IPS DF 19.7 (cell line): ENCODE data around the gene KRT3.
"Not testable (repeated sequence)": the region's sequence is repeated elsewhere in the genome, so short reads cannot be mapped to it uniquely, and the experiment has no call there.

Experiments
- DNase-seq: peaks from one replicate; pipeline ENCODE4 v3.0.0-alpha.2; 2013; ENCODE audit warnings: low read depth, low spot score

KRT3 gene

DNA sequence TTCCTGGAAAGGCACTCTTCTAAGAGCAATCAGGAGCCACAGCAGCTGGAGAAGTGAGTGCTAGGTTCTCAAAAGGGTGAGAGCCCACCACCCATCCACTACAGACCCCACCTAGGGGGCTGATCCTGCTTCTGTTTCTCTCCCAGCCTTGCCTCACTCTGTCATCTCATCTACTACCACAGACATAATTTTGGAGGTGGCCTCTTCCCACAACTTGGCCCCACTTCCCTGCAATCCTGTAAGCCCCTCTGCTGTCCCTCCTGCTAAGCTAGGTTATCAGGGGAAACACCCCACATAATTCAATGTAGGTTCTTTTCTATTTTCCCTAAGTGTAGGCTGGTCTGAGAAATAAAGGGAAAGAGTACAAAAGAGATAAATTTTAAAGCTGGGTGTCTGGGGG is 35.3 kb downstream of the KRT3 start:
- DNase-seq: no peak

DNA sequence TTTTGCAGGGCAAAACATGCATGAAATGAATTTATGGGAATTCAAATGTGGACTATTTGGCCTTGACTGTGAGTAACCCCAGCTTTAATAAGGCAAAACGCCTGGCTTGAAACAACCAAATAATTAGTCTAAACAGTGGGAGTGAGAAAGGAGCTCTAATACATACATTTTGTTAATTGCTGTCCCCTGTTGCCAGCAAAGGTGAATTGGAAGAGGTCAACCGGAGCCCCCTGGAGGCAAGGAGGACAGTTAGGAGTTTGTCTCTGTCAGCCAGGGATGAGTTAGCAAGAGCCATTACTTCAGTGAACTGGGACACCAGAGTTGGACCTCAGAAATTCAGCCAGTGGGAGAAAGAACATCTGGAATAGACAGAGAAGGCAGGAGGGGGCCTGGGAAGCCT is 36.2 kb downstream of the KRT3 start:
- DNase-seq: no peak

DNA sequence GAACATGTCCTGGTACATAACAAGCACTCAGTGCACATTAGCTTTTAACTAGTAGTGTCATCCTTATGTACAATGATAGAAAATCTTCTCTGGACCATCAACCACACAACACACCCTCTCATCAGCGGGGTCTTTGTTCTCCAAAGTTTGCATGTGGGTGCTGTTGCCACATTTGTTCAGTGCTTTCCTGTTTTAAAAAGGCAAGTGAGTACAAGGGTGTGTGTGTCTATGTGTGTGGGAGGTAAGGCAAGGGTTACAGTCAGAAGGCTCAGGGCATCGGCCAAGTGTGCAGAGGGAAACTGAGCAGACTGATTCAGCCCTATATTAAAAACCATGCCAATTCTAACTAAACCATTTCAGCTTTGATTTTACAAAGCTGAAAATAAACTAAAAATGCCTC is 36.7 kb downstream of the KRT3 start:
- DNase-seq: no peak

DNA sequence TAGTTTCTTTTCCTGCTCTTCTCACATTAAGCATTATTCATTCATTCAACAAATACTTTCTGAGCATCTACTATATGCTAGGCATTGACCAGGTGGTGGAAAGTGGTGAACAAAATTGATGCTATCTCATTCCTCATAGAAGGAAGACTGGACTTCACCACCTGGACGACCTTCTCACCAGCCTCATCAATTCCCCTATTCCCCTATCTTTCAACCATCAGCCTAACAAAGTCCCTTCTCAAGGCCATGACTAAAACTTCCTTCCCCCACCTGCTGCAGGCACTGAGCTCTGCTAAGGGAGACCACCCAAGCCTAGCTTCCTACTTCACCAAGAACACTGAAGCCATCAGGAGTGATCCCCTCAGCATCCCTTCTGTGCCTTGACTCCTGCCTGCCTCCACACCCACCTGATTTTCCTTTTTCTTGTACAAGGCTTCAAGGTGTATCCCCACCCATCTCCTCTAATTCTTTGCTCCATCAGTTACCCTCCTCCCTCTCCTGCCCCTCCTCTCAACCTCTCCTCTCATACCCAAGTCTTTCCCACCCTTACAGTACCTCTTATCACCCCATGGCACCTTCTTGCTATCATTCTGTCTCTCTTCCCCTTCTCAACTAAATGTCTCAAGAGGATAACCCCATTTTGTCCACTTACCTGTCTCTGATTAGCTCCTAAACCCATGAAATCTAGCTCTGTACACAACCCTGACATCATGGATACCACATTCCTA is 38.3 kb downstream of the KRT3 start:
- no peak for DNase-seq

DNA sequence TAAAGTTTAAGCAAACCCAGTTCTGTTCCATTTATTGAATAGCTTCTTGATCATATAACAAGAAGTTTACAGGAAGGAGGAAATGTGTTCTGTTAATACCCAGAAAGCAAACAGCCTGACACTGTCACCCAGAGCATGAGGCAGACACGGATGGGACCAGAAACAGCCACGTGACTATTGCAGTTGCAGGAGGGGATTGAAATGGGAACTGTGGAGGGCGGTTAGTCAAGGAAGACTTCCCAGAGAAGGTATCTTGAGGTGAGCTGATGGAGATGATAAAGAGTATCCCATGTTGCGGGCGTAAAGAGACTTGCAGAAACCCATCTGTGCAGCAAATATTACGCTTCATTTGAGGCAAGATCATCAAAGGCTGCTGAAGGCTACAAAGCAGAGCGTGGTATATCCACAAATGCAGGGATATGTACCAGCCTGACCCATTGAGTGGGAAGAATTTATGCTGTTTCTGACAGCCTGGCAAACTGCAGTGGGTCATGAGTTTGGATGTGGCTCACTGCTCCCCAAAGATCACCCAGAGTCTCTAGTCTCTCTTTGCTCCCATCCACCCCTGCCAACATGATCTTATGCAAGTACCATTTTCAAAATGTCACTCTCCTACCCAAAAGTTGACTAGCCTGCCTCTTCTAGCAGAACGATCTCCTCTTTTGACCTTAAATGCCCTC is 39.5 kb downstream of the KRT3 start:
- DNase-seq: no peak

DNA sequence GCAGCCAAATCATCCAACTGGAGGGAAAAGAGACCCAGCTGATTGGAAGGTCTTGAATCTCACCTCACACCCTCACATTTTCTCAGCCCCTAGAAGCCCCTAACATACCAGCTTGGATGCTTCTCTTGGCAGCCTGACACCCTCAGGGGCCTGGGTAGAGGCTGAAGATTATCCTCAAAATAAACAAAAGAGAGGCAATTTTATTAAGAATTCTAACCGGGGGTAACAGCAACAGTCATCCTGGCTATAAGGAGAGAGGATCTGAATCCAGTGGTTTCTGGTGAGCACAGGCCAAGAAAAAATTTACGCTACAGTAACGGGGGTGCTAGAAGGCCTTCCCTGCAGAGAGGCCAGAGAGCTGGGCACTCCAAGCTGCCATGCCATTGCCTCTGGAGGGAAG is 40.4 kb downstream of the KRT3 start:
- no peak for DNase-seq

DNA sequence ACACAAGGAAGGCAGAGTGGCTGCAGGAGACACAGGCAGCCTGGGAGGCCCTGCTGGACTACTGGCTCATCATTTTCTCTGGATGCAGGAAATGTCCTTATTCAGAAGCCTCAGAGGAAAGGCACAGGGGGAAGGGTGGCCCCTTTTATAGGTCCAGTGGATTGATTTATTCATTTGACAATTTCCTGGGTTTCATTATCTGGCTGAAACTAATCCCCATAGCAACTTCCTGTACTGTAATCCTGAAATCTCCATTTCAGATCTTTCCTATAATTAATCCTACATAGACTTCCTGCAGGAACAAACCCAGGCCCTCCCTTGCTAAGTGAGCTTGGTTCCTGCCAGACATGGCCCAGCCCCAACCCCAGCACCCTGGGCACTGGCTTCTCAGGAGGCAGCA is 41.8 kb downstream of the KRT3 start:
- DNase-seq: no peak

DNA sequence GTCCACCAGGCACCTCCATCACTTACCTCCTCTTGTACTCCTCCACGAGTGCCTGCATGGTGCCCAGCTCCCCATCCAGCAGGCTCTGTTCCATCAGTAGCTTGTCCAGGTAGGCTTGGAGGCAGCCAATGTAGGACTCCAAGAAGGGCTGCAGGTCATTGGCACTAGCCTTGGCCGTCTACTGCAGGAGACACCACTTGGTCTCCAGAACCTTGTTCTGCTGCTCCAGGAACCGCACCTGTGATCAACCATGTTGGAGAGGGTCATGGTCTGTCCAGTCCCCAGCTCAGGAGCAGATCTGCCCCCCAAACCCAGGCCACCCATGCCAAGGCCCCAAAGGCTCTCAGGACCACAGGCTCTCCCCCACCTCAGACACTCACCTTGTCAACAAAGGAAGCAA is 42.6 kb downstream of the KRT3 start:
- no peak for DNase-seq

DNA sequence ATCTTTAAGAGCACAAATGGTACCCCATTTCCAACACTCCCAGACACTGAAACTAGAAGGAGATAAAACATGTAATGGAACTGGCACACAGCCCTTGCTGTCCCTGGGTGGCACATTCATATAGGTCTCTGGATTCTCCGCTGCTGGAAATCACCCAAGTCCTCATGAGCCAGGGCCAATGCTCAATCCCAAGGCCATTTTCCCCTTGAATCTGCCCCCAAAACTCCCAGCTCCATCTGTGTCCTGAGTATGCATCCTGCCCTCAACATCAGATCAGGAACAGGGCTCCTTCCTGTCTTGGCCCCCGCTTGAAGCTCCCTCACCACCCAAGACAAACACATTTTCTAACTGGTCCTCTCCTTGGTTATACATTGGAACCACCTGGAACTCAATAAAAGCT is 43.4 kb downstream of the KRT3 start:
- DNase-seq: no peak

DNA sequence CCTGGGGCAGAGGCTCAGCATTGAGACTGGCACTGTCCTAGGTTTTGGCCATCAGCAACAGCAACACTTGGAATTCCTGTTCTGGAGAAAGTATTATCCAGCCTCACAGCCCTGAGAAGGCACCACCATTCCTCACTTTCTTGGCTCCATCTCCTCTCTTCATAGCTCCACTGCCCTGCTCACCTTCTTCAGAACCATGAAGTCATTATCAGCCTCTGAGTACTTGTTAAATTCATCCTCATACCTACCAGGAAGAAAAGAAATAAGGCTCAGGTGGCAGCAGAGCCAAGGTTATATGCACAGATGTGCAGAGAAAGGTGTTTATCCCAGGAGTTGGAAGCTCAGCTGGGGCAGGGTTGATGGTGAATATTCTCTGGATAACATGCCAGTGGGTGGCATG is 44.1 kb downstream of the KRT3 start:
- no peak for DNase-seq

DNA sequence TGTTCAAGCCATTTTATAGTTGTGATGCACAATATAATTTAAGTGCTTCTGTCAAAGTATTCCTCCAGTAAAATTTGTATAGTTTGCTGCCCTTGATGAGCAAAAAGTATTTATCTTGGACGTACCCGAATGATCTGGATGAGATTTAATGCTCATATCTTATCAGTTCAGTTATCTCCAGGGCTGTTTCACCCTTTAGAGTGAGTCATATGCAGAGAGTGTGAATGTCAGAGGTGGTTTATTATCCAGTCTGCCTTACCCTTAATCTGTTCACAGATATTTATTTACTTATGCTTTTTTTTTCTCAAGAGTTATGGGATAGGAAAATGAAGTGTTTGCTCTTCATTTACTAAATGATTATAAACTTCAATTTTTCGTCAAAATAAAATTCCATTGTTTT is 45.4 kb downstream of the KRT3 start:
- not testable (repeated sequence) for DNase-seq

DNA sequence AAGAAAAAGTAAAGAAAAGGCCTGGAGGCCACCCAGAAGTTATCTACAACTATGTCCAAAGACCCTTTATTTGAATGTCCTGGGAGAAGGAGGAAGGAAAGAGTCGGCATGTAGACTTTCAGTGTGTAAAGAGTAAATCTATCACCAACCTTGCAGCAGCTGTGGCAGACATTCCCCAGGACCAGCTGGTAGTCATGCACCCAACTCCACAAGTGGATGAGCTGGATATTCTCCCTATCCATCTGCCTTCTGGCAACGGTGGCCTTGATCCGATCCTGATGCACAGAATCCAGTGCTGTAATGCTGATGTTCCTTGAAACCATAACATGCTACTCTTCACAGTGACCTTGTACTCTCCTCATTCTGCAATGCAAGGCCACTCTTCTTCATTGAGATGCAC is 46.1 kb downstream of the KRT3 start:
- no peak for DNase-seq

DNA sequence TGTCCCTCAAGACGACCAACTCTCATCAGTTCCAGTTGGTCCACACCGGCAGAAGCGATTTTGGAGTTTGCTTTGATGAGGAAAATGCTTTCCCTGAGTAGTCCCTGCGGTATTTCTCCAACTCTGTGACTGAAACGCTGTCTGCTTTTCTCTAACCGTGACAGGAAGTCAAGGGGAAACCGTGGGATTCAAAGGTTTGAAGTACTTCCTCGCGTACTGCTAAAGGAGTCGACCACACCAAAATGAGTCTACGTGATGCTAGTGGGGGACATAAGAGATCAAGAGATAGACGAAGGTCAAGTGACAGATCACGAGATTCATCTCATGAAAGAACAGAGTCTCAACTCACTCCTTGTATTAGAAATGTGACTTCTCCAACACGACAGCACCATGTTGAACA is 47.3 kb downstream of the KRT3 start:
- no peak for DNase-seq

DNA sequence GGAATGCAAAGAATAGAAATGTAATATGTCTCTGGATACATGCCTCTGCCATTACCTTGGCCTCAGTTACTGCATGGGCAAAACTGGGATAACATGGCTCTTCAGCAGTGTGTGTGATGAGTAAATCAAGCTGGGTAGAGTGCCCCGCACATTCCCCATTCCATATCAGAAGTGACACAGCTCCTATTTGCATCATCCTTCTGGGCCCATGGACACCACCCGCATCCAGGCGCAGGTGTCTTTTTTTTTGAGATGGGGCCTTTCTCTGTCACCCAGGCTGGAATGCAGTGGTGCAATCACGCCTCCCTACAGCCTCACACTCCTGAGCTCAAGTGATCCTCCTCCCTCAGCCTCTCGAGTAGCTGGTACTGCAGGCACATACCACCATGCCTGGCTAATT is 50.4 kb downstream of the KRT3 start:
- DNase-seq: no peak

DNA sequence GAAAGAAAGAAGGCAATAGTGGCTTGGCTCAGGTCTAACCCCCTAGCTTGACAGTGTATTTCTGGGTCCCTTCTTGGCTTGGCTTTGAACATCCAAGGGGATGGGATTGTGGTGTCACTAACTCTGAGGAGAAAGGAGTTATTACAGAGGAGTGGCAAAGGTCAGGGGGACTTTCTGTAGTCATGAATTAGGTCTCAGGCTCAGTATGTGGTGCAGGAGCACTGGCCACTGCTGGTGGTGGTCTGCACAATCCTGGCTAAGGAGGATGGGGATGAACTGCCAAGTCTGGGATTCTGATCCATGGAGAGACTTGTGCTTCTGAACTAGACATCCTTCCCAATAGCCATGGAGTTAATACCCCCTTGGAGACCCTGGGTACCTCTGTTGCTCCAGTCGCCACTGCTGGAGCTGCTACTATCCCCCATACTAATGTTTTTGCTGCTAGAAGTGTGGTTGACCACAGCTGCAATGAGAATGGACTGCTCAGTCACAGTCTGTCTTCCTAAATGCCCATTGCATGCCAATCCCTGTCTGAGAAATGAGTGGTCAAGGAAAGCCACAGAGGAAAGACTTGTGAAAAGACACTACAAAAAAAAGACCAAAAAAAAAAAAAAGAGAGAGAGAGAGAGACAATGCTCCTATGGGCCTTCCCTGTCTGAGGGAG is 51.3 kb downstream of the KRT3 start:
- no peak for DNase-seq

DNA sequence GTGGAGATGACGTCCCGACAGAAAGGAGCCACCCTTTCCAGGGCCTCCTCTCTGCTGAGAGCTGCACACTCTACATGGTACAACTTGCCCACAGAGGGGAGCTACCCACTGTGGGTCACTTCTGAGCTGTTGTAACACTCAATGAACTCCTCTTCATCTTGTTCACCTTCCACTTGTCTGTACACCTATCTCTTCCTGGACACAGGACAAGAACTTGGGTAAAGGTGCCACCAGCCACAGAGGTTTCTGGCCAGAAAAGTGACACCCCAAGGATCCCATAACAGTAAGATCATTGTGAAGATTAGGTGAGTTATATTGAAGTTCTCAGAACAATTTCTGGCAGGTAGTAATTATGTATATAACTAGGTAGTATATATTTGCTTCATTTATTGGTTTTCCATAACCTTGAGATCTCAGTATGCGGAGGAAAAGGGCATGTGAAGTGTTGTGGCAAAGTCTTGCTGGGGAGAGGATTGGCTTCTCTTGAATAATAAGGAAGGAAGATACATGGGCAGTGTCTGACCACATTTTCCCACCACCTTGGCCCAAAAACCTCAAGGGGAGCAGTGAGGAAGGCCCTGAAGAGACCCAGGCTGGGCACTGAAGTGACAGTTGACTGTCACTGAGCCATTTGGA is 53.0 kb downstream of the KRT3 start:
- DNase-seq: no peak

DNA sequence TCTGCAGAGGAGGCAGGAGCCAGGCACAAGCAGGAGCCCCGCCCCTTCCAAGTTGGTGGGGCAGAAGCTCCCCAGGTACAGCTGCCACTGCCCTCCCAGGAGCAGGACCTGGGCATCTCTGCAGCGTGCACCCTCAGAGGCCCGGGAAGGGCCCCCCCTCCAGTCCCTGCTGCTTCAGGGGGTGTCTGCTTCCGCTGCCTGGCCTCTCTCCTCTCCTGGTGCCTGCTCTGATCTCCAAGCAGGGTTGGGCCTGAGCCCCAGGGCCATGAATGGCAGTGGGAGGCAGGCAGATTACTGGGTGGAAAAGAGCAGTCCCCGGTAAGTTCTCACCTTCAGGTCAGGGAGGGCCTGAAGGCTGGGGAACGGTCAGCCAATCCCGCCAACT is 53.7 kb downstream of the KRT3 start:
- no peak for DNase-seq

DNA sequence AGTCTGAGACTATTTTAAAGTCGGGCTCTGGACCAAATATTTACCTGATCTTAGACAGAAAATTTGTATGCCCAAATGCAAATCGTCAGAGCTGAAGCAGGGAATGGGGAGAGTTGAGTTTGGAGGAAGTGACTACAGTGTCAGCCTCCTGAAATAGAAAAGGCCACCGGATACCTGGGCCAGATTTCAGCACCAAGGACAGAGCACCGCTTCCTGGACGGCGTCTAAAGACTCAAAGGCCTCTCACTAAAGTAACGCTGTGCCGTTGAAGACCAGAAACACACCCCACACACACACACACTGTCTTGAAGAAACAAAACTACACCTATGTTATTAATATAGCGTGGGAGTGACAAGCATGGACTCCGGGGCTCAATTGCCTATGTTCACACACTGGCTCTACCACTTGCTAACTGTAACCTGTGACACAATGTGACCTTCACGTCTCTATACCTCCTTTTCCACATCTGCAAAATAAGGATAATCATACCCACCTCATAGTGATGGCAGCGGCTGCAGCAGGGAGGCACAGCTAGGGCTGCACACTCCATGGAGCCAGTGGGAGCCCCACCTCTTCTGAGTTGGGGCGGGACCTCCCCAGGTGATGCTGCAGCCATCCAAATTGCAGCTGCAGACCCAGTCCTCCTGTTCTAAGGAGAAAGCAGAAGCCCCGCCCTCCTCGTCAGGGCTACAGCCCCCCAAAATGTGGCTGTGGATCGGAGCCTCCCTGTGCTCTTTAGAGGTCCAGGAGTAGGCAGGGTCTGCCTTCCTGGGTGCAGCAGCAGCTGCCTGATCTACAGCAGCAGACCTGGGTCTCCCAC is 54.3 kb downstream of the KRT3 start:
- peak; percentile 25 for DNase-seq

DNA sequence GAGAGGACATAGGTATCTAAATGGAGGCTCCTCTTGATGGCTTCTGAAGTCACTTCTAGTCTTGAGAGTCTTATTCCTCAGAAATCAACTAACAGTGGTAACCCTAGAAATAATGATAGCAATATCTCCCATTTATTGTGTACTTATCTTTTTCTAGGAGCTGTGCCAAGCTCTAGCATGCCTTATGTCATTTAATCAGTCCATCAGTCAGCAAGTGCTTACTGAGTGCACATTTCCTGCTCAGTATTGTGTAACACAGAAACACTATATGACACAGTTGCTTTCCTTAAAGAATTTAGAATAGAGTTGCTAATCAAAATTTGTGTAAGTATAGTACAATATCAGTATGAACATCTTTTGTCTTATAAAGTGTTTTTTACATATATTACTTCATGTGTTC is 55.3 kb downstream of the KRT3 start:
- DNase-seq: no peak

DNA sequence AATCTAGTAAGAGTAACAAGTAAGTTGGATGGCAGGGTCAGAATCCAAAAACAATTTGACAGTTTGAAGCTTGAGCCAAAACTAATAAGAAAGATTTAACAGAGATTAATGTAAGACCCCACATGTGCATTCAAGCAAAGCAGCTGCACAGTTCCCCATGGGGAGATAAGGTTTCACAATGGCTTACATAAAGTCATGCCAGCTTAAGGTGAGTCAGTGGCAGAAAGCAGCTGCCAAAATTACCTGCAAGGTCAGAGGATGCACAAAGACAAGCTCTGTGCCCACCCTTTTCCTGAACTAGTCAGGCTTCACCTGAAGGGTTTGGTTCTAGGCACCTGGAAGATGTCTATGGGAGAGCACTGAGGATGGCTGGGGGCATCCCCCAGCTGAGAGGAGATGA is 56.0 kb downstream of the KRT3 start:
- no peak for DNase-seq
